Osteoblast (primary cell): ENCODE measurements around the gene SERPINA4. TPM values are rescaled to one million over a fixed set of nuclear protein-coding genes. Genes with fewer than 3 reads are reported as not detected.

Experiments used
- DNase-seq: peaks from one replicate; pipeline ENCODE4 v3.0.0; 2011; ENCODE audit warnings: low spot score, mixed read lengths; ENCODE audit not compliant: insufficient read length; ENCODE audit errors: missing footprints
- H2AFZ ChIP-seq: 2 replicates; pipeline ENCODE4 v1.6.0; 2011; ENCODE audit warnings: mild to moderate bottlenecking, low read length
- H3K27ac ChIP-seq: 2 replicates; pipeline ENCODE4 v1.5.1; 2011; ENCODE audit warnings: mild to moderate bottlenecking, low read depth, low read length, moderate library complexity
- H3K27me3 ChIP-seq: 2 replicates; pipeline ENCODE4 v1.6.0; 2012; ENCODE audit warnings: mild to moderate bottlenecking, control low read depth, inconsistent platforms, low read length, moderate library complexity; ENCODE audit not compliant: insufficient read depth
- H3K36me3 ChIP-seq: 2 replicates; pipeline ENCODE4 v1.5.1; 2011; ENCODE audit warnings: mild to moderate bottlenecking, low read length, control low read depth, moderate library complexity; ENCODE audit not compliant: insufficient read depth
- H3K4me1 ChIP-seq: 2 replicates; pipeline ENCODE4 v1.5.1; 2011; ENCODE audit warnings: mild to moderate bottlenecking, low read length, control low read depth, moderate library complexity; ENCODE audit not compliant: insufficient read depth
- H3K4me2 ChIP-seq: 2 replicates; pipeline ENCODE4 v1.6.0; 2011; ENCODE audit warnings: mild to moderate bottlenecking, low read length; ENCODE audit not compliant: insufficient read depth
- H3K4me3 ChIP-seq: fragments of 200-600 bp; sonication (generic); 3 replicates; pipeline ENCODE4 v1.5.1; 2012; ENCODE audit warnings: mild to moderate bottlenecking, low read length, inconsistent platforms; ENCODE audit not compliant: insufficient read depth
- H3K79me2 ChIP-seq: 2 replicates; pipeline ENCODE4 v1.6.0; 2012; ENCODE audit warnings: mild to moderate bottlenecking, low read length, control low read depth, inconsistent platforms; ENCODE audit not compliant: insufficient read depth
- H3K9me3 ChIP-seq: 2 replicates; pipeline ENCODE4 v1.5.1; 2011; ENCODE audit warnings: low read depth, low read length, control low read depth
- H4K20me1 ChIP-seq: 2 replicates; pipeline ENCODE4 v1.6.0; 2012; ENCODE audit warnings: mild to moderate bottlenecking, low read length, control low read depth; ENCODE audit not compliant: insufficient read depth
- total RNA-seq: library from RNA; depleted of rRNA; stranded (reverse); fragments of >200 nt; gene quantifications from 2 replicates; pipeline ENCODE4 v1.2.3, GENCODE V29; 2012
- TF ChIP-seq, protein P1 (sequence below): IDR thresholded peaks from 2 replicates; pipeline ENCODE4 v1.5.1; 2011; ENCODE audit warnings: mild to moderate bottlenecking, low read depth, low read length, moderate library complexity; ENCODE audit errors: extremely low read depth

SERPINA4 gene
- total RNA-seq, 1 donor = not detected

DNA sequence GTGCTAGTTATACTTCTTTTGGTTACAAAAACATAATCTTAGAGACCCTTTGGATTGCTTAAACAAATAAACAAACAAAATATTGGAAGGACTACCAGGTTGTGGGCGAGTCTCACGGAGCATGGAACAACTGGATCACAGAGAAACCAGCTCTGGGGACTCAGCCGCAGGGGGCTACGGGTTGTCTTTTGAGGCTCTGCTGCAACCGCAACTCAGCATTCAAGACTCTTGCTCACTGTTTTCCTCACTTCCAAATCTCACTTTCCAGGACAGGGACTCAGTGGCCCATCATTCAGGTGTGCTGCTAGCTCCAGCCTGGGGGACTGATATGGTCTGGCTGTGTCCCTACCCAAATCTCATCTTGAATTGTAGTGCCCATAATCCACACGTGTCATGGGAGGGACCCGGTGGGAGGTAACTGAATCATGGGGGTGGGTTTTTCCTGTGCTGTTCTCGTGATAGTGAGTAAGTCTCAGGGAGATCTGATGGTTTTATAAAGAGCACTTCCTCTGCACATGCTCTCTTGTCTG lies 14.0 kb upstream of the SERPINA4 start:
- Histone ChIP-seq H4K20me1 (no peaks in the 10 kb centered on the region), H3K4me1 (peaks cover 4% of the 10 kb centered on the region), H3K79me2 (no peaks in the 10 kb centered on the region), H3K4me3 (no peak overlapping the region), H3K27ac (no peak overlapping the region), H3K4me2 (no peak overlapping the region), H3K36me3 (no peaks in the 10 kb centered on the region), H3K9me3 (peaks cover 3% of the 10 kb centered on the region), H2AFZ (no peak overlapping the region), H3K27me3 (no peaks in the 10 kb centered on the region)
- TF ChIP-seq, protein P1, sequence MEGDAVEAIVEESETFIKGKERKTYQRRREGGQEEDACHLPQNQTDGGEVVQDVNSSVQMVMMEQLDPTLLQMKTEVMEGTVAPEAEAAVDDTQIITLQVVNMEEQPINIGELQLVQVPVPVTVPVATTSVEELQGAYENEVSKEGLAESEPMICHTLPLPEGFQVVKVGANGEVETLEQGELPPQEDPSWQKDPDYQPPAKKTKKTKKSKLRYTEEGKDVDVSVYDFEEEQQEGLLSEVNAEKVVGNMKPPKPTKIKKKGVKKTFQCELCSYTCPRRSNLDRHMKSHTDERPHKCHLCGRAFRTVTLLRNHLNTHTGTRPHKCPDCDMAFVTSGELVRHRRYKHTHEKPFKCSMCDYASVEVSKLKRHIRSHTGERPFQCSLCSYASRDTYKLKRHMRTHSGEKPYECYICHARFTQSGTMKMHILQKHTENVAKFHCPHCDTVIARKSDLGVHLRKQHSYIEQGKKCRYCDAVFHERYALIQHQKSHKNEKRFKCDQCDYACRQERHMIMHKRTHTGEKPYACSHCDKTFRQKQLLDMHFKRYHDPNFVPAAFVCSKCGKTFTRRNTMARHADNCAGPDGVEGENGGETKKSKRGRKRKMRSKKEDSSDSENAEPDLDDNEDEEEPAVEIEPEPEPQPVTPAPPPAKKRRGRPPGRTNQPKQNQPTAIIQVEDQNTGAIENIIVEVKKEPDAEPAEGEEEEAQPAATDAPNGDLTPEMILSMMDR = no peak
- DNase-seq = no peak

DNA sequence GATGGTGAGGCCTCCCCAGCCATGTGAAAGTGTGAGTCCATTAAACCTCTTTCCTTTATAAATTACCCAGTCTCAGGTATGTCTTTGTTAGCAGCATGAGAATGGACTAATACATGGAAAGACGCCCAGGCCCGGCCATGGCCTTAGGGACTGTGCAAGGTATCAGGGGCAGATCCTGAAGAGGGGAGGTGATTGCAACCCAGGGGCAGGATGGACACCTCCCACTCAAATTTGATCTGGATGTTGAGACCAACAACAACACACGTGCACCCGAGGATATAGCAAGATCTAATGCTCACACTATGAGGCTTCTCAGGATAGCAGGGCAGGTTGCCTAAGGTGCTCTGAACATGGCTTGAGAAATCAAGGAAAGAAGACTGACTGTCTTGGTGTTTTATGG lies 13.5 kb upstream of the SERPINA4 start:
- Histone ChIP-seq H2AFZ (no peak overlapping the region), H3K79me2 (no peaks in the 10 kb centered on the region), H3K9me3 (peaks cover 3% of the 10 kb centered on the region), H4K20me1 (no peaks in the 10 kb centered on the region), H3K36me3 (no peaks in the 10 kb centered on the region), H3K4me3 (no peak overlapping the region), H3K4me2 (no peak overlapping the region), H3K4me1 (no peaks in the 10 kb centered on the region), H3K27ac (no peak overlapping the region), H3K27me3 (no peaks in the 10 kb centered on the region)
- no peak for DNase-seq
- TF ChIP-seq, protein P1 = no peak

DNA sequence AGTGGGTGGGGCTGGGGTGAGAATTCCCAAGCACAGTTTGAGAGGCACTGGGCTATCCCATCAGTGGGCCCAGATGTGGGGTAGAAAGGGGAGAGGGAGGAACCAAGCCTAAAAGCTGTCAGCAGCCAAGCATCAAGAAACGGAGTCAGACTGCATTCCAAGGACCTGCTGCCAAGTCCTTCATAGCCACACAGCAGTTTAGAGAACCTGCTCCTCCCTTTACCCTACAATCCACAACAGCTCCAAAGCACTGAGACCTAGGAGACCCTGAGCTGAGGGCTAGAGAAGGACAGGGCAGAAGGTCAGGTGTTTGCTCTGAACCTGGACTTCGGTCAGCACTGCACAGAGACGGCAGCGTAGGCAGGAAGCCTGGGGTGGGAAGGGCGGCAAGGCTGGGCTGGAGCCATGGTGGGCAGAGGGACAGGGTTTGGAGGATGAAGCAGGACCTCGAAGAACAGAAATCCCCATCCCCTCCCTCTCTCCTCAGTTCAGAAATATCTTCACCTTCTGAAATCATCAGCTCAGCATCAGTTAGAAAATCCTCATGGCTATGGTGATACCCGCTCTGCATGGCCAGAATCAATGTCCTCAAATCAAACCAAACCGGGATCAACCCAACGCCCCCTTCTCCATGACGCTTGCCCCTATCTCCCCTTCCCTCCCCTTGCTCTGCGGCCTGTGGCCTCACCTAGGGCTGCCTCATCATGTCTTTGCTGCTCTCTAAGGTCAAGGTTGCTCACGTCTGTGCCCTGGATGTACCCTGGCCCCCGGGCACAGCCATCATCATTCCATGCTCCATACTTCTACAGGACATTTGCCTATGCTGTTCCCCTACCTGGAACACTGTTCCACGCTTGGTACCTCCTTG lies 12.9 kb upstream of the SERPINA4 start:
- H3K27me3 ChIP-seq = no peaks in the 10 kb centered on the region
- H3K4me2 ChIP-seq = no peak overlapping the region
- H3K4me3 ChIP-seq = no peak overlapping the region
- no peaks in the 10 kb centered on the region for H3K36me3 ChIP-seq
- no peak overlapping the region for H2AFZ ChIP-seq
- H3K4me1 ChIP-seq = no peaks in the 10 kb centered on the region
- no peaks in the 10 kb centered on the region for H3K79me2 ChIP-seq
- TF ChIP-seq, protein P1 = no peak
- no peak for DNase-seq
- H3K27ac ChIP-seq = no peak overlapping the region
- peaks cover 3% of the 10 kb centered on the region for H3K9me3 ChIP-seq
- H4K20me1 ChIP-seq = no peaks in the 10 kb centered on the region
